GM23248 (cell line): ENCODE measurements around the gene RBBP8NL.

ENCODE experiments used
- EZH2 ChIP-seq: fragments of 200-600 bp; sonication (generic); IDR thresholded peaks from 2 replicates; pipeline ENCODE4 v1.6.1; 2018; ENCODE audit warnings: antibody characterized with exemption, mild to moderate bottlenecking; ENCODE audit not compliant: insufficient read depth, poor library complexity, severe bottlenecking
- EZH2phosphoT487 ChIP-seq: fragments of 200-600 bp; sonication (generic); IDR thresholded peaks from 2 replicates; pipeline ENCODE4 v1.6.1; 2018; ENCODE audit warnings: antibody characterized with exemption, moderate library complexity, mild to moderate bottlenecking, low read depth; ENCODE audit not compliant: insufficient read depth

GRCh38 chr20:62455929-62456328, 28.6 kb upstream of the RBBP8NL start:
- TF ChIP-seq EZH2 (no peak), EZH2phosphoT487 (no peak)
